ENCODE results near the gene CENPS.
"Not testable (repeated sequence)": the region's sequence is repeated elsewhere in the genome, so short reads cannot be mapped to it uniquely, and the experiment has no call there.

Gene CENPS

GRCh38 chr1:10430216-10431069, at the start of gene CENPS:
TSS of gene CENPS (plus strand) at chr1:10430433. CDS start at chr1:10430518, 85 bp downstream.
- peak; percentile 100 for DNase-seq (ENCODE audit: low spot score)

GRCh38 chr1:10380594-10381275, 49.5 kb upstream of the CENPS start:
- DNase-seq (ENCODE audit: low spot score) = peak; percentile 77

- DNase-seq (ENCODE audit: low spot score) = no peak
These were observed 46.6 kb upstream of the CENPS start for GRCh38 chr1:10383630-10384029.

- no peak for DNase-seq (ENCODE audit: low spot score)
These were observed 46.0 kb upstream of the CENPS start for GRCh38 chr1:10384219-10384618.

- no peak for DNase-seq (ENCODE audit: low spot score)
These were observed 43.2 kb upstream of the CENPS start for GRCh38 chr1:10386761-10387676.

- peak; percentile 73 for DNase-seq (ENCODE audit: low spot score)
These were observed 42.4 kb upstream of the CENPS start for GRCh38 chr1:10387677-10388386.

GRCh38 chr1:10388387-10388715, 41.9 kb upstream of the CENPS start:
- no peak for DNase-seq (ENCODE audit: low spot score)

- no peak for DNase-seq (ENCODE audit: low spot score)
These were observed 40.8 kb upstream of the CENPS start for GRCh38 chr1:10389271-10389973.

GRCh38 chr1:10396870-10397269, 33.4 kb upstream of the CENPS start:
- DNase-seq (ENCODE audit: low spot score) = no peak

GRCh38 chr1:10398278-10398733, 31.9 kb upstream of the CENPS start:
- DNase-seq (ENCODE audit: low spot score) = no peak

GRCh38 chr1:10398734-10399443, 31.3 kb upstream of the CENPS start, which contains the start of gene PGD:
TSS of gene PGD (plus strand) at chr1:10399064. CDS start at chr1:10399118, 54 bp downstream.
- peak; percentile 100 for DNase-seq (ENCODE audit: low spot score)

GRCh38 chr1:10399444-10399941, 30.7 kb upstream of the CENPS start:
- peak; percentile 43 for DNase-seq (ENCODE audit: low spot score)

- no peak for DNase-seq (ENCODE audit: low spot score)
These were observed 30.2 kb upstream of the CENPS start for GRCh38 chr1:10400013-10400412.

GRCh38 chr1:10401281-10401680, 29.0 kb upstream of the CENPS start:
- peak; percentile 47 for DNase-seq (ENCODE audit: low spot score)

- no peak for DNase-seq (ENCODE audit: low spot score)
These were observed 27.4 kb upstream of the CENPS start for GRCh38 chr1:10402729-10403274.

GRCh38 chr1:10407201-10407600, 23.0 kb upstream of the CENPS start:
- DNase-seq (ENCODE audit: low spot score) = no peak

- peak; percentile 35 for DNase-seq (ENCODE audit: low spot score)
These were observed 14.9 kb upstream of the CENPS start for GRCh38 chr1:10415211-10415930.

- DNase-seq (ENCODE audit: low spot score) = not testable (repeated sequence)
These were observed 14.3 kb upstream of the CENPS start for GRCh38 chr1:10415967-10416366.

- DNase-seq (ENCODE audit: low spot score) = not testable (repeated sequence)
These were observed 11.5 kb upstream of the CENPS start for GRCh38 chr1:10418741-10419140.

Data from GM03348 (cell line).